WTC11 (cell line): ENCODE results near the gene RETREG3. TPM values are rescaled to one million over a fixed set of nuclear protein-coding genes. Genes with fewer than 3 reads are reported as not detected.

ENCODE experiments used
- ATAC-seq: fragments of 200-7000 bp; cut with Tn5 transposase; 2 replicates; pipeline ENCODE4 v1.10.0; 2021; ENCODE audit warnings: mild to moderate bottlenecking, moderate library complexity
- CTCF ChIA-PET: fragments of 300-600 bp; sonication (Branson Sonifier 250); formaldehyde crosslinking; loops from one replicate; lab custom pipeline; 2021; ENCODE audit warnings: antibody characterized with exemption; lab: Charles Lee
- POLR2A ChIA-PET: fragments of 350-600 bp; sonication (Branson Sonifier 250); formaldehyde crosslinking; loops from one replicate; lab custom pipeline; 2021; ENCODE audit warnings: antibody characterized with exemption; lab: Charles Lee
- DNase-seq: peaks from one replicate; pipeline ENCODE4 v3.0.0; 2021; ENCODE audit warnings: low spot score
- H3K27ac Mint-ChIP-seq: 2 replicates; pipeline ENCODE4 v1.8.0; 2021; ENCODE audit warnings: mixed read lengths
- H3K27me3 Mint-ChIP-seq: 2 replicates; pipeline ENCODE4 v1.8.0; 2021; ENCODE audit warnings: low read depth, mild to moderate bottlenecking, moderate library complexity, mixed read lengths
- H3K36me3 Mint-ChIP-seq: 2 replicates; pipeline ENCODE4 v1.8.0; 2021; ENCODE audit warnings: mixed read lengths
- H3K4me1 Mint-ChIP-seq: 2 replicates; pipeline ENCODE4 v1.8.0; 2022; ENCODE audit warnings: mixed read lengths
- H3K4me3 Mint-ChIP-seq: 2 replicates; pipeline ENCODE4 v1.8.0; 2021; ENCODE audit warnings: mild to moderate bottlenecking, moderate library complexity, mixed read lengths
- H3K9me3 Mint-ChIP-seq: 2 replicates; pipeline ENCODE4 v1.8.0; 2021; ENCODE audit warnings: mixed read lengths
- ATF1 ChIP-seq: sonication (generic); formaldehyde crosslinking; IDR thresholded peaks from 2 replicates; pipeline ENCODE4 v1.8.1; 2023; ENCODE audit warnings: mild to moderate bottlenecking, moderate library complexity, missing genetic modification reagents
- CREM ChIP-seq: sonication (generic); formaldehyde crosslinking; IDR thresholded peaks from 2 replicates; pipeline ENCODE4 v1.8.1; 2022; ENCODE audit warnings: mild to moderate bottlenecking, missing genetic modification reagents, moderate library complexity
- ELF4 ChIP-seq: sonication (generic); formaldehyde crosslinking; IDR thresholded peaks from 2 replicates; pipeline ENCODE4 v1.8.1; 2022; ENCODE audit warnings: low read depth, mild to moderate bottlenecking, moderate library complexity, missing genetic modification reagents
- ESRRA ChIP-seq: sonication (generic); formaldehyde crosslinking; IDR thresholded peaks from 2 replicates; pipeline ENCODE4 v1.8.1; 2022; ENCODE audit warnings: mild to moderate bottlenecking, missing genetic modification reagents, borderline replicate concordance
- FOXP1 ChIP-seq: sonication (generic); formaldehyde crosslinking; IDR thresholded peaks from 2 replicates; pipeline ENCODE4 v1.8.0; 2022; ENCODE audit warnings: missing genetic modification reagents, mild to moderate bottlenecking, moderate library complexity, borderline replicate concordance
- GTF2I ChIP-seq: fragments of 250-450 bp; sonication (Bioruptor Pico); conservative IDR thresholded peaks from 2 replicates; pipeline ENCODE4 v1.4.0; 2021; ENCODE audit warnings: mild to moderate bottlenecking
- NFE2L1 ChIP-seq: sonication (generic); formaldehyde crosslinking; IDR thresholded peaks from 2 replicates; pipeline ENCODE4 v1.8.1; 2023; ENCODE audit warnings: missing genetic modification reagents
- NFYB ChIP-seq: sonication (generic); formaldehyde crosslinking; conservative IDR thresholded peaks from 2 replicates; pipeline ENCODE4 v1.8.0; 2022; ENCODE audit warnings: low read depth, missing genetic modification reagents
- NR3C1 ChIP-seq: sonication (generic); formaldehyde crosslinking; conservative IDR thresholded peaks from 2 replicates; pipeline ENCODE4 v1.8.1; 2023; ENCODE audit warnings: low read depth, mild to moderate bottlenecking, missing genetic modification reagents
- OVOL2 ChIP-seq: fragments of 250-450 bp; sonication (Bioruptor Pico); IDR thresholded peaks from 2 replicates; pipeline ENCODE4 v1.9.0; 2021; ENCODE audit warnings: mild to moderate bottlenecking, borderline replicate concordance
- RORB ChIP-seq: fragments of 250-450 bp; sonication (Bioruptor Pico); IDR thresholded peaks from 2 replicates; pipeline ENCODE4 v1.9.0; 2021; ENCODE audit warnings: mild to moderate bottlenecking
- TEAD1 ChIP-seq: sonication (generic); formaldehyde crosslinking; IDR thresholded peaks from 2 replicates; pipeline ENCODE4 v1.8.0; 2022; ENCODE audit warnings: mild to moderate bottlenecking, missing genetic modification reagents
- ZNF121 ChIP-seq: sonication (generic); formaldehyde crosslinking; IDR thresholded peaks from 2 replicates; pipeline ENCODE4 v1.8.0; 2023; ENCODE audit warnings: missing genetic modification reagents
- ZNF232 ChIP-seq: sonication (generic); formaldehyde crosslinking; IDR thresholded peaks from 2 replicates; pipeline ENCODE4 v1.8.0; 2022; ENCODE audit warnings: mild to moderate bottlenecking, missing genetic modification reagents
- ZNF263 ChIP-seq: sonication (generic); formaldehyde crosslinking; IDR thresholded peaks from 2 replicates; pipeline ENCODE4 v1.8.1; 2022; ENCODE audit warnings: low read depth, mild to moderate bottlenecking, moderate library complexity, missing genetic modification reagents
- ZNF423 ChIP-seq: fragments of 250-450 bp; sonication (Bioruptor Pico); IDR thresholded peaks from 2 replicates; pipeline ENCODE4 v2.1.2; 2022; ENCODE audit warnings: mild to moderate bottlenecking, moderate library complexity
- total RNA-seq: library from RNA; stranded (reverse); gene quantifications from 3 replicates; pipeline ENCODE4 v1.2.3, GENCODE V29; 2021
- TF ChIP-seq, protein P1 (sequence below): sonication (generic); formaldehyde crosslinking; IDR thresholded peaks from 2 replicates; pipeline ENCODE4 v1.8.0; 2022; ENCODE audit warnings: mild to moderate bottlenecking, missing genetic modification reagents
- TF ChIP-seq, protein P2 (sequence below): sonication (generic); formaldehyde crosslinking; IDR thresholded peaks from 2 replicates; pipeline ENCODE4 v1.8.1; 2022; ENCODE audit warnings: low read depth, mild to moderate bottlenecking, moderate library complexity, missing genetic modification reagents, borderline replicate concordance
- TF ChIP-seq, protein P3 (sequence below): sonication (generic); formaldehyde crosslinking; IDR thresholded peaks from 2 replicates; pipeline ENCODE4 v1.8.0; 2022; ENCODE audit warnings: mild to moderate bottlenecking, missing genetic modification reagents

The RETREG3 gene
- total RNA-seq, 1 experiment from 2014 or later: 40.4 TPM

DNA sequence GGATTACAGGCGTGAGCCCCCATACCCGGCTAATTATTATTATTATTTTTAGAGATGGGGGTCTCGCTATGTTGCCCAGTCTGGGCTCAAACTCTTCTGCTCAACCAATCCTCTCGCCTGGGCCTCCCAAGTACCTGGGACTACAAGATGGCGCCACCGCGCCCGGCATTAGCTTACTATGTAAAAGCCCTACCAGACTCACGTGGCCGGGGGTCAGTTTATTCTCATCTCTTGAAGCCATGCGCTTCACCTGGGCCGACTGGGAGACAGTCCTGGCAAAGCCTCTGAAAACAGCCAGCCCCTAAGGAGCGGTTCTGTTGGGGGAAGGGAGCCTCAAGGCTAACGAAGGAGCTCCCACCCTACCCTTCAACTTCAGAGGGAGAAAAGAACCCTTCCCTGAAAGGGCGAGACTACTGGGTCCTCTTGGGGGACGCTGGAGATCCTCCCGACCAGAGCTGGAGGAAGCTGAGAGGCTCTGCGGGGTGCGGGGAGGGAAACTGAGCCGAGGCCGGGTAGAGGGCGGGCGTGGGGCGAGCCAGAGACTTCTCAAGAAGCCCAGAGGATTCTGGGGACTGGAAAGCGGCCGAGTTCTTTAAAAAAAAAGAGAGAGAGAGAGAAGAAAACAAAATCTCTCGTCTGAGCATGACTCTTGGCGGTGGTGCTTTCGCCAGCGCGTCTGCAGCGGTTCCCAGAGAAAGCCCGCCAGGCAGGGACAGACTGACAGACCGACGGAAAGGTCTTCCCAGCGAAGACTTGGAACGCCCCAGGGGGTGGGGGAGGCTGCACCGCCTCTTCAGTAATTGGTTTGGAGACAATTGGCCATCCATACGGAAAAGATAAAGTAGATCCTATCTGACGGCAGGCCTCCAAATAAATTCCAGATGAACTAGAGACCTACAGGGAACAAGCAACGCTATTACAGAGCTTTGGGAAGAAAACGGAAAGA lies 44.3 kb upstream of the RETREG3 start:
- POLR2A ChIA-PET: interaction anchor here (0.9 to 1.5 kb wide), 2 partner anchors 16 to 17 kb away, joined by 4 read pairs; no protein-coding TSS in a partner anchor
- Mint-ChIP-seq H3K9me3 (peaks cover 9% of the 10 kb centered on the region), H3K27me3 (peaks cover 5% of the 10 kb centered on the region), H3K36me3 (no peaks in the 10 kb centered on the region), H3K27ac (0 out of 2 replicates have a peak overlapping the region, but pooled peaks have one; percentile 3)
- no peak for TF ChIP-seq CREM (CRISPR knock-in tag)
- TF ChIP-seq GTF2I (CRISPR knock-in tag): peak; percentile 67; the same call in 1 of the 2 replicates
- TF ChIP-seq ZNF121 (CRISPR knock-in tag): peak; percentile 91
- TF ChIP-seq, all 79 proteins: peak for 2
- Mint-ChIP-seq H3K4me3 (peak overlapping the region; percentile 64), H3K4me1 (peaks cover 10% of the 10 kb centered on the region)
- ATAC-seq: peak; percentile 79
- CTCF ChIA-PET: interaction anchor here (0.6 to 2.6 kb wide), 7 partner anchors 18 to 76 kb away, joined by 3 to 15 read pairs (median 5); partner anchors contain the start of genes PSMC3IP, RETREG3 and TUBG1
- DNase-seq: peak; percentile 59

DNA sequence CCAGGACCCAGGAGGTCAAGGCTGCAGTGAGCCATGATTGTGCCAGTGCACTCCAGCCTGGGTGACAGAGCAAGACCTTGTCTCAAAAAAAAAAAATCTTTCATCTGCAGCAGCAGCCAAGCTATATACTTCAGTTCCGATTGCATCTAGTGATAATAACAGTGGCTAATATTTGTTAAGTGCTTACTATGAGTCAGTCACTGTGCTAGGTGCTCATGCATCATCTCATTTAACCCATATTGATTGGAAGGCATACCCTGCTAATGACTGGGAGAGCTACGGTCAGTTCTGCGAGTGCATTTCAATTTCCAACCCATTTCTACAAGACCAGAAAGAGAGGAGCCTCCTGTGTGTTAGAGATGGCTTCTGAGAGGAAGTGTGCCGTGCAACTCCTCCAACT lies 42.2 kb upstream of the RETREG3 start:
- H3K9me3 Mint-ChIP-seq: no peaks in the 10 kb centered on the region
- TF ChIP-seq, protein P1, sequence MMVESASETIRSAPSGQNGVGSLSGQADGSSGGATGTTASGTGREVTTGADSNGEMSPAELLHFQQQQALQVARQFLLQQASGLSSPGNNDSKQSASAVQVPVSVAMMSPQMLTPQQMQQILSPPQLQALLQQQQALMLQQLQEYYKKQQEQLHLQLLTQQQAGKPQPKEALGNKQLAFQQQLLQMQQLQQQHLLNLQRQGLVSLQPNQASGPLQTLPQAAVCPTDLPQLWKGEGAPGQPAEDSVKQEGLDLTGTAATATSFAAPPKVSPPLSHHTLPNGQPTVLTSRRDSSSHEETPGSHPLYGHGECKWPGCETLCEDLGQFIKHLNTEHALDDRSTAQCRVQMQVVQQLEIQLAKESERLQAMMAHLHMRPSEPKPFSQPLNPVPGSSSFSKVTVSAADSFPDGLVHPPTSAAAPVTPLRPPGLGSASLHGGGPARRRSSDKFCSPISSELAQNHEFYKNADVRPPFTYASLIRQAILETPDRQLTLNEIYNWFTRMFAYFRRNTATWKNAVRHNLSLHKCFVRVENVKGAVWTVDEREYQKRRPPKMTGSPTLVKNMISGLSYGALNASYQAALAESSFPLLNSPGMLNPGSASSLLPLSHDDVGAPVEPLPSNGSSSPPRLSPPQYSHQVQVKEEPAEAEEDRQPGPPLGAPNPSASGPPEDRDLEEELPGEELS (CRISPR knock-in tag): no peak
- TF ChIP-seq OVOL2 (CRISPR knock-in tag): no peak
- TF ChIP-seq FOXP1 (CRISPR knock-in tag): no peak
- TF ChIP-seq ZNF232 (CRISPR knock-in tag): no peak
- TF ChIP-seq TEAD1: no peak
- no peak for TF ChIP-seq NR3C1 (CRISPR knock-in tag)
- TF ChIP-seq NFE2L1 (CRISPR knock-in tag): no peak
- POLR2A ChIA-PET: no interaction called here
- H3K4me1 Mint-ChIP-seq: peaks cover 10% of the 10 kb centered on the region
- H3K27me3 Mint-ChIP-seq: peaks cover 2% of the 10 kb centered on the region; the same call in 1 of the 2 replicates
- no peaks in the 10 kb centered on the region for H3K36me3 Mint-ChIP-seq
- ATAC-seq (no peak), DNase-seq (no peak)
- CTCF ChIA-PET: no interaction called here
- H3K27ac Mint-ChIP-seq: no peak overlapping the region
- H3K4me3 Mint-ChIP-seq: no peak overlapping the region

DNA sequence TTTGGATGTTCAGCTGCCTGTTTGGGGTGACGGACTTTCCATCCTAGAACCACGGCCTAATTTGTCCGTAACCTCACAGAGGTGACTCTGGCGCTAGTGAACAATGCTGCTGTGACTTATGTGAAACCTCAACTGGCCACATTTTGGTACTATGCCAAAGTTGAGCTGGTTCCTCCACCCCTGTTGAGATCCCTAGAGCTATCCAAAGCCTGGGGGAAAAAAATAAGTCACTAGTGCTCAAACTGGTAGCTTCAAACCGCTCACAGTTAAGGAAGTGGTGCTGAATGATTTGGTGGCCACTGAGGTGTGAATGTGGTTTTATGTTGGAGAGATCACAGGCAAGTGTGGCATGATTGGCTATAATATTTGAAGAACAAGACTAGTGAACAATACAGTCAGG lies 38.6 kb upstream of the RETREG3 start:
- Mint-ChIP-seq H3K27ac (no peak overlapping the region), H3K27me3 (no peaks in the 10 kb centered on the region; the same call in 1 of the 2 replicates), H3K4me3 (no peak overlapping the region), H3K4me1 (peaks cover 2% of the 10 kb centered on the region), H3K9me3 (no peaks in the 10 kb centered on the region), H3K36me3 (no peaks in the 10 kb centered on the region)
- CTCF ChIA-PET: interaction anchor here (1.1 to 2.0 kb wide), 3 partner anchors 36 to 116 kb away, joined by 3 to 4 read pairs (median 4); partner anchors contain the start of gene PSMC3IP
- TF ChIP-seq ESRRA (CRISPR knock-in tag): no peak
- TF ChIP-seq, protein P2, sequence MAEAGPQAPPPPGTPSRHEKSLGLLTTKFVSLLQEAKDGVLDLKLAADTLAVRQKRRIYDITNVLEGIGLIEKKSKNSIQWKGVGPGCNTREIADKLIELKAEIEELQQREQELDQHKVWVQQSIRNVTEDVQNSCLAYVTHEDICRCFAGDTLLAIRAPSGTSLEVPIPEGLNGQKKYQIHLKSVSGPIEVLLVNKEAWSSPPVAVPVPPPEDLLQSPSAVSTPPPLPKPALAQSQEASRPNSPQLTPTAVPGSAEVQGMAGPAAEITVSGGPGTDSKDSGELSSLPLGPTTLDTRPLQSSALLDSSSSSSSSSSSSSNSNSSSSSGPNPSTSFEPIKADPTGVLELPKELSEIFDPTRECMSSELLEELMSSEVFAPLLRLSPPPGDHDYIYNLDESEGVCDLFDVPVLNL (CRISPR knock-in tag): no peak
- no peak for TF ChIP-seq ZNF423 (CRISPR knock-in tag)
- no peak for TF ChIP-seq NFYB
- TF ChIP-seq RORB: no peak
- TF ChIP-seq ELF4 (CRISPR knock-in tag): no peak
- TF ChIP-seq ZNF232 (CRISPR knock-in tag): no peak
- no peak for TF ChIP-seq ZNF263
- no peak for TF ChIP-seq ATF1 (CRISPR knock-in tag)
- TF ChIP-seq, protein P3, sequence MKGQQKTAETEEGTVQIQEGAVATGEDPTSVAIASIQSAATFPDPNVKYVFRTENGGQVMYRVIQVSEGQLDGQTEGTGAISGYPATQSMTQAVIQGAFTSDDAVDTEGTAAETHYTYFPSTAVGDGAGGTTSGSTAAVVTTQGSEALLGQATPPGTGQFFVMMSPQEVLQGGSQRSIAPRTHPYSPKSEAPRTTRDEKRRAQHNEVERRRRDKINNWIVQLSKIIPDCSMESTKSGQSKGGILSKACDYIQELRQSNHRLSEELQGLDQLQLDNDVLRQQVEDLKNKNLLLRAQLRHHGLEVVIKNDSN: no peak
- DNase-seq (no peak), ATAC-seq (no peak)
- POLR2A ChIA-PET: no interaction called here
